Measurements from ENCODE around the gene ATM. TPM values are rescaled to one million over a fixed set of nuclear protein-coding genes. Genes with fewer than 3 reads are reported as not detected.

The ATM gene
- total RNA-seq, 2 donors from 2014 or later, result 29.3 to 29.8 TPM

GRCh38 chr11:108239076-108239475 is 16.2 kb downstream of the ATM start:
- Histone ChIP-seq H3K27ac (no peak overlapping the region), H3K4me1 (no peaks in the 10 kb centered on the region), H3K4me3 (no peak overlapping the region), H3K27me3 (no peaks in the 10 kb centered on the region), H3K9me3 (no peaks in the 10 kb centered on the region), H3K36me3 (peaks cover 34% of the 10 kb centered on the region)
- TF ChIP-seq CTCF (IDR thresholded peaks at IDR 0.05), result no peak
- DNase-seq (ENCODE audit: low spot score), result no peak

- no peaks in the 10 kb centered on the region for H3K9me3 ChIP-seq
- H3K4me1 ChIP-seq, result no peaks in the 10 kb centered on the region
- H3K36me3 ChIP-seq, result peaks cover 21% of the 10 kb centered on the region
- H3K27ac ChIP-seq, result no peak overlapping the region
- H3K27me3 ChIP-seq, result no peaks in the 10 kb centered on the region
- no peak for DNase-seq (ENCODE audit: low spot score)
- H3K4me3 ChIP-seq, result no peak overlapping the region
- no peak for TF ChIP-seq CTCF (IDR thresholded peaks at IDR 0.05)
Measured at GRCh38 chr11:108241330-108242037, 18.6 kb downstream of the ATM start.

GRCh38 chr11:108242422-108242821 is 19.6 kb downstream of the ATM start:
- no peaks in the 10 kb centered on the region for H3K9me3 ChIP-seq
- H3K4me1 ChIP-seq, result no peaks in the 10 kb centered on the region
- TF ChIP-seq CTCF (IDR thresholded peaks at IDR 0.05), result no peak
- no peak for DNase-seq (ENCODE audit: low spot score)
- H3K36me3 ChIP-seq, result peaks cover 11% of the 10 kb centered on the region
- no peaks in the 10 kb centered on the region for H3K27me3 ChIP-seq
- H3K4me3 ChIP-seq, result no peak overlapping the region
- no peak overlapping the region for H3K27ac ChIP-seq

- H3K36me3 ChIP-seq, result peaks cover 29% of the 10 kb centered on the region
- DNase-seq (ENCODE audit: low spot score), result no peak
- no peaks in the 10 kb centered on the region for H3K9me3 ChIP-seq
- H3K27me3 ChIP-seq, result no peaks in the 10 kb centered on the region
- H3K27ac ChIP-seq, result no peak overlapping the region
- no peak overlapping the region for H3K4me3 ChIP-seq
- no peak for TF ChIP-seq CTCF (IDR thresholded peaks at IDR 0.05)
- no peaks in the 10 kb centered on the region for H3K4me1 ChIP-seq
Measured at GRCh38 chr11:108246308-108246707, 23.4 kb downstream of the ATM start.

- H3K9me3 ChIP-seq, result no peaks in the 10 kb centered on the region
- H3K27me3 ChIP-seq, result no peaks in the 10 kb centered on the region
- no peak overlapping the region for H3K4me3 ChIP-seq
- peaks cover 34% of the 10 kb centered on the region for H3K36me3 ChIP-seq
- no peaks in the 10 kb centered on the region for H3K4me1 ChIP-seq
- no peak for DNase-seq (ENCODE audit: low spot score)
- H3K27ac ChIP-seq, result no peak overlapping the region
- TF ChIP-seq CTCF (IDR thresholded peaks at IDR 0.05), result no peak
Measured at GRCh38 chr11:108246885-108247284, 24.0 kb downstream of the ATM start.

- no peaks in the 10 kb centered on the region for H3K9me3 ChIP-seq
- no peak for DNase-seq (ENCODE audit: low spot score)
- no peaks in the 10 kb centered on the region for H3K4me1 ChIP-seq
- H3K27ac ChIP-seq, result no peak overlapping the region
- no peak overlapping the region for H3K4me3 ChIP-seq
- H3K27me3 ChIP-seq, result no peaks in the 10 kb centered on the region
- TF ChIP-seq CTCF (IDR thresholded peaks at IDR 0.05), result no peak
- H3K36me3 ChIP-seq, result peaks cover 82% of the 10 kb centered on the region
Measured at GRCh38 chr11:108253176-108253575, 30.3 kb downstream of the ATM start.
